Activated CD4-positive, alpha-beta T cell treated with anti-CD3 and anti-CD28 coated beads, Interleukin-2, Interleukin-4, amounts not matched to agents 100 ng/mL and 50 ng/mL, durations not matched to agents 16 hours and 8 hours (primary cell): ENCODE results near the gene PP2D1.
"Not testable (repeated sequence)": the region's sequence is repeated elsewhere in the genome, so short reads cannot be mapped to it uniquely, and the experiment has no call there.

Experiments used
- DNase-seq: peaks from one replicate; pipeline ENCODE4 v3.0.0-alpha.2; 2020; ENCODE audit warnings: low spot score

PP2D1 gene

GRCh38 chr3:20039765-20040547 lies 27.9 kb upstream of the PP2D1 start, which contains the start of gene KAT2B:
KAT2B (plus strand) TSS chr3:20040446; CDS start chr3:20040478, 32 bp downstream.
- DNase-seq: peak; percentile 74

- no peak for DNase-seq
These were observed 27.4 kb upstream of the PP2D1 start for GRCh38 chr3:20039466-20039764.

GRCh38 chr3:20038699-20039465 lies 26.8 kb upstream of the PP2D1 start:
- no peak for DNase-seq

DNA sequence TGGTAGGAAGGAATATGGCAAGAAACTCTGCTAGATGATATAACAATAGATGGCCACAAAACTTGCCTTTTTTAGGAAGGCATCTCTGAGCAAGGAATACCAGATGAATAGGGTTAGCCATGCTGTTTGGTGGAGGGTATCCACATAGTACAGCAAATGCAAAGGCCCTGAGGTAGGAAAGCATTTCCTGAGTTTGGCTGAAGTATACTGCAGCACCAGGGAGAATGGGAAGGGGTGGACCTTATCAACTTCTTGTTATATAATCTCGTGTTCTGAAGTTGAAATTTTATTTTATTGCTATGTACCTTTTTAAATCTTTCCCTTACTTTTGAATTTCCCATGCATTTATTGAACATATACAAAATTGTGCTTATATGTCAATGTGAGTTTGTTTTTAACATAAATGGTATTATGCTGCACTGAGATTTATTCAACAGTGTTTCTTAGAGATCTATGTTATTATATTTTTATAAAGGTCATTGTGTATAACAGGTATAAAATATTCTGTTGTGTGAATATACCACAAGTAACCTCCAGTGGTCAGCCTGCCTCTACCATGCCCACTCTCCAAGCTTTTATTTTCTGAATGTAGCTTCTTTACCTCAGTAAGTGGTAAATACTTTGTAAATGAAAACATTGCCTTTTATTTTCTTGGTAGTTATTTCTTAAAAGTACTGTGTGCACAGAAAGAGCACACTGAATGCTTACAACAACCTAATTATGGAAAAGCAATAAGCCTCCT lies 25.4 kb upstream of the PP2D1 start:
- DNase-seq: no peak

DNA sequence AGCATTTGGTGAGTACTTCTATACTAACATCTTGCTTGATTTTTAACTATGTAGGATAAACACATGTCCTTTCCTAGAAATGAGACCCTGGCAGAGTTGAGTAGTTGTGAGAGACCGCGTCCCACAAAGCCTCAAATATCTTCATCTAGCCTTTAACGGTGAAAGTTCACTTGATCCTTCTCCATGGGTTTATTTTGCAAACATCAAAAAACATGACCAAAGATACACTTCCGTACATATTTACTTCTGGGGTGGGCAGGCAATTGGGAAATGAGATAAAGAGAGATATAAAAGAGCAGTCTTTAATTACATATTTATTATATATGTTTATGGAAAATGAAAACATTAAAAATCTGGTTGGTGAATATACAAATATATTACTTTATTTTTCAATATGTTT lies 23.0 kb upstream of the PP2D1 start:
- no peak for DNase-seq

GRCh38 chr3:20031939-20032338 lies 19.9 kb upstream of the PP2D1 start:
- DNase-seq: not testable (repeated sequence)

- no peak for DNase-seq
These were observed 16.9 kb upstream of the PP2D1 start for GRCh38 chr3:20028905-20029331.

GRCh38 chr3:20027136-20027535 lies 15.1 kb upstream of the PP2D1 start:
- DNase-seq: no peak

GRCh38 chr3:20023623-20024405 lies 11.8 kb upstream of the PP2D1 start:
- DNase-seq: no peak

- DNase-seq: no peak
These were observed 11.0 kb upstream of the PP2D1 start for GRCh38 chr3:20022954-20023622.

- not testable (repeated sequence) for DNase-seq
These were observed 4.0 kb upstream of the PP2D1 start for GRCh38 chr3:20016076-20016475.

GRCh38 chr3:20015525-20015924 lies 3.5 kb upstream of the PP2D1 start:
- no peak for DNase-seq

- DNase-seq: no peak
These were observed 1.3 kb upstream of the PP2D1 start for GRCh38 chr3:20013396-20013795.

- no peak for DNase-seq
These were observed 3.4 kb downstream of the PP2D1 start for GRCh38 chr3:20008646-20009045.

DNA sequence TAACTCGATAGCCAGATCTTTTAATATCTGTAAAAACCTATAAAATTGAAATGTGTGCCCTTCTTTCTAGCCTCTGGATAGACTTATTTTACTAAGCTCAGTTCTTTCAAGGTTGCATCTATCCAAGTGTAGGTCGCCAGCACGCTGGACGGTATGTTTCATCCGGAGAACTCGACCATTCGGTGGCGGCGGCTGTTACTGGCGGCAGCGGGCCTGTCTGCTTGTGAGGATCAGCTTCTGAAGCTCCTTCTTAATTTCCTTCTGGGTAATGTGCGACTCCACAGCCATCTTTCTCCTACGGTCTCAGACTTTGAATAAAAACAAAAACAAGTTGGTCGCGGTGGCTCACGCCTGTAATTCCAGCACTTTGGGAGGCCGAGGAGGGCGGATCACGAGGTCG lies 4.1 kb downstream of the PP2D1 start:
- DNase-seq: no peak

GRCh38 chr3:20001932-20002331 lies 10.1 kb downstream of the PP2D1 start:
- no peak for DNase-seq

DNA sequence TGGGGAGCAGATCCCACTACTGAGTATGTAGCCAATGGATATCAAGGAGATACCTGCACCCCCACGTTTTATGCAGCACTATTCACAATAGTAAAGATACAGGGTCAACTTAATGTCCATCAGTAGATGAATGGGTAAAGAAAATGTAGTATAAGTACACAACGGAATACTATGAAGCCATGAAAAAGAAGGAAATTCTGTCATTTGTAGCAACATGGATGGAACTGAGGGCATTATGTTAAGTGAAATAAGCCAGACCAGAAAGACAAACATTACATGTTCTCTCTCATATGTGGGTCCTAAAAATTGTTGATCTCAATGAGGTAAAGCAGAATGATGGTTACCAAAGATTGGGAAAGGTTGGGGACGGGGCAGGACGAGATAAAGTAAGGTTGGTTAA lies 14.6 kb downstream of the PP2D1 start:
- DNase-seq: no peak

GRCh38 chr3:19994796-19995195 lies 17.3 kb downstream of the PP2D1 start:
- DNase-seq: no peak

DNA sequence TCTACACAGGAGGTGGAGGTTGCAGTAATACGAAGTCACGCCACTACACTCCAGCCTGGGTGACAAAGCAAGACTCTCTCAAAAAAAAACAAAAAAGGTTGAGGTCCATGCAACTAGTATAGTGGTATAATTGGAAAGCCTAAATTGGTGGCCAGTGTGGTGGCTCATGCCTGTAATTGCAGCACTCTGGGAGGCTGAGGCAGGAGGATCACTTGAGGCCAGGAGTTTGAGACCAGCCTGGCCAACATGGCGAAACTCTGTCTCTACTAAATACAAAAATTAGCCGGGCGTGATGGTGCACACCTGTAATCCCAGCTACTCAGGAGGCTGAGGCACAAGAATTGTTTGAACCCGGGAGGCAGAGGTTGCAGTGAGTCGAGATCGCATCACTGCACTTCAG lies 23.2 kb downstream of the PP2D1 start:
- not testable (repeated sequence) for DNase-seq

- DNase-seq: no peak
These were observed 40.0 kb downstream of the PP2D1 start for GRCh38 chr3:19972054-19972453.

- DNase-seq: no peak
These were observed 41.7 kb downstream of the PP2D1 start for GRCh38 chr3:19970327-19970726.
